Endodermal cell (in vitro differentiated cells): ENCODE data around the gene SPAG16. TPM values are rescaled to one million over a fixed set of nuclear protein-coding genes. Genes with fewer than 3 reads are reported as not detected.

Source experiments
- DNase-seq: peaks from one replicate; pipeline ENCODE4 v3.0.0-alpha.2; 2017
- H3K27ac ChIP-seq: 2 replicates; pipeline ENCODE4 v1.5.1; 2013; ENCODE audit warnings: mild to moderate bottlenecking, low read depth, low read length, moderate library complexity
- H3K27me3 ChIP-seq: 2 replicates; pipeline ENCODE4 v1.6.1; 2013; ENCODE audit warnings: mild to moderate bottlenecking, low read length, moderate library complexity; ENCODE audit not compliant: insufficient read depth, control insufficient read depth, poor library complexity, severe bottlenecking
- H3K36me3 ChIP-seq: 2 replicates; pipeline ENCODE4 v1.7.0; 2013; ENCODE audit warnings: mild to moderate bottlenecking, low read length, moderate library complexity; ENCODE audit not compliant: control insufficient read depth, insufficient read depth
- H3K4me1 ChIP-seq: one replicate; pipeline ENCODE4 v1.7.0; 2013; ENCODE audit warnings: low read length; ENCODE audit not compliant: control insufficient read depth, insufficient read depth
- H3K4me3 ChIP-seq: 2 replicates; pipeline ENCODE4 v1.5.1; 2013; ENCODE audit warnings: mild to moderate bottlenecking, low read length, moderate library complexity
- H3K9ac ChIP-seq: 2 replicates; pipeline ENCODE4 v1.6.1; 2013; ENCODE audit warnings: mild to moderate bottlenecking, low read length, moderate library complexity; ENCODE audit not compliant: poor library complexity, severe bottlenecking; ENCODE audit errors: extremely low read depth
- H3K9me3 ChIP-seq: 2 replicates; pipeline ENCODE4 v1.6.1; 2013; ENCODE audit warnings: mild to moderate bottlenecking, low read length, moderate library complexity; ENCODE audit not compliant: control insufficient read depth
- H3K27ac Mint-ChIP-seq: 2 replicates; pipeline ENCODE4 v1.8.0; 2020; ENCODE audit warnings: mixed read lengths
- H3K27me3 Mint-ChIP-seq: 2 replicates; pipeline ENCODE4 v1.8.0; 2021; ENCODE audit warnings: mild to moderate bottlenecking, mixed read lengths; ENCODE audit not compliant: insufficient read depth
- H3K36me3 Mint-ChIP-seq: 2 replicates; pipeline ENCODE4 v1.8.0; 2020; ENCODE audit warnings: low read depth, mixed read lengths
- H3K4me1 Mint-ChIP-seq: 2 replicates; pipeline ENCODE4 v1.8.0; 2020; ENCODE audit warnings: mixed read lengths
- H3K4me3 Mint-ChIP-seq: 2 replicates; pipeline ENCODE4 v1.8.0; 2020; ENCODE audit warnings: mild to moderate bottlenecking, moderate library complexity, mixed read lengths
- H3K9me3 Mint-ChIP-seq: 2 replicates; pipeline ENCODE4 v1.8.0; 2020; ENCODE audit warnings: mild to moderate bottlenecking, mixed read lengths
- CTCF ChIP-seq: fragments of 200-600 bp; sonication (generic); conservative IDR thresholded peaks from 2 replicates; pipeline ENCODE4 v1.5.0; 2021; ENCODE audit warnings: antibody characterized with exemption, mild to moderate bottlenecking
- WGBS, 2 experiments: methylation state at CpG; one replicate each; pipeline versions ENCODE4 v1.1.5 to v1.1.7; 2013; ENCODE audit warnings: missing lambda C conversion rate in 2 of 2, mixed read lengths in 1 of 2; ENCODE audit not compliant: insufficient coverage in 1 of 2, insufficient read length in 1 of 2; 5-methylcytosine and 5-hydroxymethylcytosine counted together
- total RNA-seq, 2 donors: library from RNA; stranded (reverse); fragmentation: NEBNext Ultra II Directional in 1 of 2; extraction: Animal tissue kit (Norgen Biotek cat#: 25700) in 1 of 2; gene quantifications; 2 replicates in 1 of 2; 3 replicates in 1 of 2; pipeline ENCODE4 v1.2.1, GENCODE V29; 2021

SPAG16 gene
- total RNA-seq, 2 donors from 2014 or later: 27.8 to 38.2 TPM

DNA sequence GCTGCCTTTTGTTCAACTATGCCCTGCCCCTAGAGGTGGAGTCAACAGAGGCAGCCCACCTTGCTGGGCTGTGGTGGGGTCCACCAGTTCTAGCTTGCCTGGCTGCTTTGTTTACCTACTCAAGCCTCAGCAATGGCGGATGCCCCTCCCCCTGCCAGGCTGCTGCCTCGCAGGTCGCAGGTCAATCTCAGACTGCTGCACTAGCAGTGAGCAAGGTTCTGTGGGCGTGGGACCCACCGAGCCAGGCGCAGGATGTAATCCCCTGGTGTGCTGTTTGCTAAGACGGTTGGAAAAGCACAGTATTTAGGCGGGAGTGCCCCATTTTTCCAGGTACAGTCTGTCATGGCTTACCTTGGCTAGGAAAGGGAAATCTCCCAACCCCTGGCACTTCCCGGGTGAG is 993.6 kb downstream of the SPAG16 start:
- no peaks in the 10 kb centered on the region for H3K9me3 ChIP-seq
- H3K27me3 Mint-ChIP-seq: no peaks in the 10 kb centered on the region
- no peak overlapping the region for H3K9ac ChIP-seq
- no peaks in the 10 kb centered on the region for H3K36me3 Mint-ChIP-seq
- H3K4me3 ChIP-seq: no peak overlapping the region
- no peaks in the 10 kb centered on the region for H3K4me1 ChIP-seq
- WGBS, 2 experiments: 95 to 100% methylated on average over 2 to 9 of the region's 9 CpGs
- H3K9me3 Mint-ChIP-seq: peaks cover 4% of the 10 kb centered on the region
- no peak overlapping the region for H3K27ac Mint-ChIP-seq
- no peaks in the 10 kb centered on the region for H3K27me3 ChIP-seq
- H3K27ac ChIP-seq: no peak overlapping the region
- H3K4me3 Mint-ChIP-seq: no peak overlapping the region
- no peaks in the 10 kb centered on the region for H3K4me1 Mint-ChIP-seq
- DNase-seq: no peak
- TF ChIP-seq CTCF: no peak
- H3K36me3 ChIP-seq: no peaks in the 10 kb centered on the region

DNA sequence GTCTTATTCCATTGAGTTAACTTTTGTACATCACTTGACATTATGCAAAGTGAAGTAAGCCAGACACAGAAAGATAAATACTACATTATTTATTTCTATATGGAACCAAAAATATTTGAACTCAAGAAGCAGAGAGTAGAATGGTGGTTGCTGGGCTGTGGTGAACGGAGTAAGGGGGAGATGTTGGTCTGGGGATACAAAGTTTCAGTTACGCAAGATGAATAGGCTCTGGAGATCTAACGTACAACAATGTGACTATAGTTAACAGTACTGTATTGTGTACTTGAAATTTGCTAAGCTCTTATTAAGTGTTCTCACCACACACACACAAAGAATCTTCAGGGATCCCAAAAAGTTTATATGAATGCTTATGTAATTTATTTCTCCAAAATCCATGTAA is 1001.7 kb downstream of the SPAG16 start:
- Histone ChIP-seq H3K36me3 (no peaks in the 10 kb centered on the region), H3K27me3 (no peaks in the 10 kb centered on the region), H3K9ac (no peak overlapping the region), H3K27ac (no peak overlapping the region), H3K4me1 (no peaks in the 10 kb centered on the region), H3K9me3 (no peaks in the 10 kb centered on the region), H3K4me3 (no peak overlapping the region)
- TF ChIP-seq CTCF: no peak
- H3K4me1 Mint-ChIP-seq: no peaks in the 10 kb centered on the region
- no peaks in the 10 kb centered on the region for H3K36me3 Mint-ChIP-seq
- no peak overlapping the region for H3K27ac Mint-ChIP-seq
- 58 to 62% methylated on average over 3 of the region's 3 CpGs for WGBS, 2 experiments
- no peak for DNase-seq
- H3K9me3 Mint-ChIP-seq: no peaks in the 10 kb centered on the region
- no peaks in the 10 kb centered on the region for H3K27me3 Mint-ChIP-seq
- no peak overlapping the region for H3K4me3 Mint-ChIP-seq

GRCh38 chr2:214293593-214293992 is 1009.3 kb downstream of the SPAG16 start:
- no peaks in the 10 kb centered on the region for H3K9me3 Mint-ChIP-seq
- Histone ChIP-seq H3K9me3 (peaks cover 6% of the 10 kb centered on the region), H3K9ac (no peak overlapping the region), H3K4me1 (no peaks in the 10 kb centered on the region), H3K27me3 (no peaks in the 10 kb centered on the region), H3K36me3 (no peaks in the 10 kb centered on the region), H3K4me3 (no peak overlapping the region), H3K27ac (no peak overlapping the region)
- H3K4me1 Mint-ChIP-seq: no peaks in the 10 kb centered on the region
- peak; percentile 61 for DNase-seq
- H3K27ac Mint-ChIP-seq: no peak overlapping the region
- no peaks in the 10 kb centered on the region for H3K27me3 Mint-ChIP-seq
- peak; percentile 55 for TF ChIP-seq CTCF
- no peaks in the 10 kb centered on the region for H3K36me3 Mint-ChIP-seq
- H3K4me3 Mint-ChIP-seq: no peak overlapping the region
